ENCODE measurements around the gene RARS2.
"Not testable (repeated sequence)": the region's sequence is repeated elsewhere in the genome, so short reads cannot be mapped to it uniquely, and the experiment has no call there.

Gene RARS2

GRCh38 chr6:87489326-87489725 lies 100.5 kb downstream of the RARS2 start:
- DNase-seq = not testable (repeated sequence)

DNA sequence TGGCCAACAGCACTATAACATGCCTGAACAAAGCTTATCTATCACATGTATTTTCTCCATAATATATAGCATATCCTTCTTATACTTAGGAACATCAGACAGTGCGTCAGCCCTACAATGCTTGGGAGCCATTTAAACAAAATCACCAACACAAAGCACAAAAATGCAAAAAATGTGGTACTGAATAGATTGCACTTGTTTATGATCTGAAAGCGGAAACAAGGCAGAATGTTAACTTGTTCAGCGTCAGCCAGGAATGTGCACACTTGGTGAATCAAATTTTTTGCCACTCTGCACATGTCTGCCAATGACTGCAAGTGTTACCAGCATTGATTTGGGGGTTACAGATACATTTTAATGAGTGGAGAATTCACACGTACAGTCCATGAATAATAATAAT lies 102.2 kb downstream of the RARS2 start:
- no peak for DNase-seq

DNA sequence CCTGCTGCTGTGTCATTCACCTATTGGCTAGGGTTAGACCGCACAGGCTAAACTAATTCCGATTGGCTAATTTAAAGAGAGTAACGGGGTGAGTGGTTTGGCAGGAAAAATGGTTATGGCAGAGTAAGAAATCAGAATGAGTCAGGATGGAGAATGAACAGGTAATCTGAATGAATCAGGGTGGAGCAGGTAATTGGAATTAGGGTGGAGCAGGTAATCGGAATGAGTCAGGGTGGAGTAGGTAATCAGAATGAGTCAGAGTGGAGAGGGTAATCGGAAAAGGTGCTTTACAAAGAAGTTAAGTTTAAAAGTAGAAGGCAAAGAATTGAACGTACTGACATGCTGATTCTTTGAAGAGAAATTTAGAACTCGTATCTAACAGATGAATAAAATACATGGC lies 105.3 kb downstream of the RARS2 start:
- DNase-seq = no peak

GRCh38 chr6:87483929-87484328 lies 105.9 kb downstream of the RARS2 start:
- DNase-seq = peak; percentile 11

- no peak for DNase-seq
Measured at GRCh38 chr6:87482366-87482765, 107.4 kb downstream of the RARS2 start.

DNA sequence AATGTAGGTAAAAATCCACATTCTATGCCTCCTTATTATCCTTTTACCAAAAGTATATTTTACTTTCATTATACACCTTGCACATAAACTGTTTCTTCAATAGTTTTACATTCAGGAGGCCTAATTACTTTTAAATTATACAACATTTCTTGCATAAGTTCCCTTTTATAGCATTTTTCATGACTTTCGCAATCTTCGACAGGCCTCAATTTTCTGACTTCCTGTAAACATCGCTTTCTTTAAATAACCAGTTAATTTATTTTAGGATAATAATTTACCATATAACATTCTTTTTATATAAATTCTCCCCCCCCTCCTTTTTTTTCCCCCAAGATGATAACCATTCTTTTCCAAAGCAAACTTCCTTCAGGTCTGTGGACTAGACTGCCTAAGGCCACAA lies 107.9 kb downstream of the RARS2 start:
- no peak for DNase-seq

DNA sequence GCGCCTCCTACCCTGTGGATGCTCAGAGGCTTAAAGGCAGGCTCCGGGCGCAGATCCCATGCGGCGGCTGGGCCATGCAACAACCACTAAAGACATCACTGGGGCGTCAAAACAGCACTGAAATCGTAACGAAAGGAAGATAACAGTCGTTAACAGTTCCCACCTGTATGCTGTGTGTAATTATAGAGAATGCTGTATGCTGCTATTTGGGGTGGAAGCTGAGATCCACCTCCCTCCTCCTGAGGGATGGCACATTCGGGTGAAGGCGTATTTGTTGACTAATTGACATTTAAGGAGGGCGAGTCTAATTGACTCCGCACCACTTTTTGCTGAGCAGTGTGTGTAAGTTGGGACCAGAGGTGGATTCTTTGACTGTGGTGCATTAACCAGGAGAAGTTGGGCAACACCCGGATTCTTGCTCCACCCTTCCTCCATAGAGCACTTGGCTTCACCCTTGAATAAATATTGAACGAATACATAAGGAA lies 116.3 kb downstream of the RARS2 start:
- DNase-seq = peak; percentile 32

DNA sequence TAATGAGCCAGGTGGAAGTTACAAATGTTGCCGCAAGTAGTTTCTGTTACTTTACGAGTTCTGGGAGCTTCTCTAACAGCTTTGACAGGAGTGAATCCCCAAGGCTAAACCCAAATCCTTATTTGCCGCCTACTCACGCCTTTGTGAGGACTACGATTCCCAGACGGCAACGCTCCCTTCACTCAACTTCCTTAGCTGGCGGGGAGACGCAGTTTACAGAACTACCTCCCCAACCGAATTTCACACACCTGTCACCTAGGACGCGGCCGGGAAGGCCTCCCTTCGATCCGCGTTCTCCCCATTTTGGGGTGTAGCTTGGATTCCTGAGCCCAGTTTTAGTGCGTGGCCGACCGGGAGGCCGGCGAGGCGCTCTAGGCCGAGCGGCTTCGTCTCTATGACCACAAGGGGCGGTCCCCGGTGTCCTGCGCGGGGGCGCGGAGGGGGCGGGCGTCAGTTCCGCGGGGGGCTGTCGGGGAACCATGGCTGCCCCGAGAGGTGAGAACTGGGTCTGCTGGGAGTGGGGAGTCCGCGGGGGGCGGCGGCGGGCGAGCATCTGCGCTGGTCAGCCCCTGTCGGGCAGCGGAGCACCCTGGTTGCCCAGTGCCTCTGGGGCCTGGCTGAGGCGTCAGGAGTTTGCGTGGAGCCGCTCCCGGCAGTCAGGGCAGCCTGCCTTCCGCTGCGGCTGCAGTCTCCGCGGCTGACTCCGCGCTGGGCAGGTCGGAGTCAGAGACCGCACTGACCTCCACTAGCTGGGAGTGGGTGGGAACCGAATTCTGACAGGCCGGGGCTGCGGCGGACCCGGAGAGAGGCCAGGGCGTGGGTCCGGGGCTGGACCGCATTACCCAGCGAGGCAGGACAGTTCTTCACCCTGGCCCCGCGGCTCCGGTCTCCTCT lies 117.0 kb downstream of the RARS2 start, which contains the start of gene SLC35A1:
SLC35A1 (plus strand) TSS at position 450 of the 894 bp plus-strand sequence; CDS start at position 480, 30 bp downstream.
- peak; percentile 86 for DNase-seq

DNA sequence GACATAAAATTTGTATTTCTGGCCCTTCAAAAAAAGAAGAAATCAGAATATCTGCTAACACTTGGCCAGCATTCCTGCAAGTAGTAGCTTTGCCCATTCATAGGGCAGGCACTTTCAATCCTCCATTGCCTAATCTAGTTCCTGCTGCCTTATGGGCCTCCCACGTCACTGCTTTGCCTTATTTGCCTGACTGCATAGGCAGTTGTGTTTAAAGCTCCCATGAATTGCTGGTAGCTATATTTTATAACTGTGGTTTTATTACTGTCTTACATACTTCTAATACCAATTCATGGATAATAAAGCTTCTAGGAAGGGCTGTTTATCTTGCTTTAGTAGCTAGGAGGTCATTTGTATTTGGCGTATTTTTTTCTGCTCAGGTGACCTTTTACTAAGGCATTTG lies 124.7 kb downstream of the RARS2 start:
- no peak for DNase-seq
